GM21825 (cell line): ENCODE results near the gene CCDC102A.

Source experiments
- ATAC-seq: cut with Tn5 transposase; IDR thresholded peaks from one replicate; pipeline ENCODE4 v1.9.1; 2021; ENCODE audit warnings: mild to moderate bottlenecking, moderate library complexity; ENCODE audit not compliant: unreplicated experiment

Gene CCDC102A

DNA sequence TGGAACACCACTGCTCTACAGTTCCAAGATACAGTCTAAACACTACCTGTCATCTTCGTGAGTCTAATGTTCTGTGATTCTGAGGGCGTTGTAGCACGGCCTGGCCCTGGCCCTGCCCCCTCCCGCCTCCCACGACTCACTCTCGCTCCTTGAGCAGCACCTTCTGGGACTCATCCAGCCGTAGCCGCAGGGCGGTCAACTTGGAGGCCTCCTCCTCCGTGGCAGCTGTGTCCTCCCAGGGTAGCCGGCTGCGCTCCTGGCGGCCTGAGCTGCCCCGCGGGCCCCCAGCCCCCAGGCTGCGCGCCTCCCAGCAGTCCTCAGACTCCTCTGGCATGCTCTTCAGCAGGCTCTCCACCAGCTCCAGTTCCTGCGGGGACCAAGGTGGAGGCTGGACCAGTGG, 10.6 kb downstream of the CCDC102A start:
- ATAC-seq, result no peak

DNA sequence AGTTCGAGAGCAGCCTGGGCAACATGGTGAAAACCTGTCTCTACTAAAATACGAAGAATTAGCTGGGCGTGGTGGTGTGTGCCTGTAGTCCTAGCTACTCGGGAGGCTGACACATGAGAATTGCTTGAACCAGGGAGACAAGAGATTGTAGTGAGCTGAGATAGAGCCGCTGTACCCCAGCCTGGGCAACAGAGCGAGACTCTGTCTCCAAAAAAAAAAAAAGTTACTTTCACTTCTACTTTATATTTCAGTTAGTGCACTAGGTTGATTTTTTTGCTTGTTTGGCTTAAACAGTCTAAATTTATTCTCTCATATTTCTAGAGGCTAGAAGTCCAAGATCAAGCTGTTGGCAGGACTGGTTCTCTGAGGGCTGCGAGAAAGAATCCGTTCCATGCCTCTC, 13.4 kb downstream of the CCDC102A start:
- ATAC-seq, result no peak

DNA sequence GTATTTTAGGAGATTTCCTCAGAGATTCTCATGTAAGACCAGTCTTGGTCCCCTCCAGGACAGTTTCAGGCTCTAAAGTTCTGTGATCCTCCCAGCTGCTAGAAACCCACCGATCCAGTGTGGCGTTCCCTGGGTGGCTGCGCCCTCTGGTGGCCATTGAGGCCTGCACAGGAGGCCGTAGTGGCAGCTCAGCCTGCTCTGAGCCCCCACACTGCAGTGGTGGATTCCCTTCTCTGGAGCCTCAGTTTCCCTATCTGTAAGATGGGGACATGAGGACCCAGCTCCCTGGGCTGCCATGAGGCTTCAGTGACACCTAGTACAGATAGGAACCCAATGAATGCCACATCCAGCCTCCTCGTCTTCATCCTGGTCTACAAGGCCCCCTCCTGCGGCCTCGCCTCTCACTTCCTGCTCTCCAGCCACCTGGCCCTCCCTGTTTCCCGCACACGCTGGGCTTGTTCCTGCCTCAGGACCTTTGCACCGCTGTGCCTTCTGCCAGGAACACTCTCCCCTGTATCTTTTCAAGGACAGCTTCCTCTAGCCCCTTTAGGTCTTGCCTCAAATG, 16.5 kb downstream of the CCDC102A start:
- ATAC-seq, result peak; percentile 52

DNA sequence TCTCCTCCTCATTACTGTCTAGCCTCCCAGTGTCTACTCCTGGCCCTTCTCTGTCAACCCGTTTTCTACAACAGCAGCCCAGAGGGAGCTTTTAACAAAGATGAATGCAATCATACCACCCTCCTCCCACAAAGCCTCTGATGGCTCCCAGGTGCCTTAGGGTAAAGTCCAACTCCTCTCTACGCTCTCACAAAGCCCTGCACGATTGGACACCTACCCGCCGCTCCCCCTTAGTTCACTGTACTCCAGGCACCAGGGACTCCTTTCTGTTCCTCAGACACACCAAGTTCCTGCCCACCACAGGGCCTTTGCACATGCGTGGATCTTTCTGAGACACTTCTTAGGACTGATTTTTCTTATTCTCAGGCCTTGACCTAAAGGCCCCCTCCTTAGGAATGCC, 17.4 kb downstream of the CCDC102A start:
- ATAC-seq, result no peak

DNA sequence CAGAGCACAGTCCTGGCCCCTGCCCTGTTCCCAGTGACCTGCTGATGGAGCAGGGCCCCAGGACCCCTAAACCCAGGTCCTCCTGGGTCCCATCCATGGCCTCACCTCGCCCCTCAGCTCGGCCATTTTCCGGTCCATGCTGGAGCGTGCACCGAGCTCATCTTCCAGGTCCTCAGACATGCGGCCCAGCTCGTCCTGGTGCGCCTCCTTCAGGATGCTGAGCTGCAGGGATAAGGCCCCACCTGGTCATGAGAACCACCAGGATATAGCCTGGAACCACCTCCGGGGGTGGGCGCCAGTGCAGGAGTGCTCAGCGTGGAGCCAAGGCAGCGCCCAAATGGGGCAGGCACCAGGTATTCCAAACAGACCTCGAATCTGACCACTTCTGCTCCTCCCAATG, 17.9 kb downstream of the CCDC102A start:
- ATAC-seq, result no peak

DNA sequence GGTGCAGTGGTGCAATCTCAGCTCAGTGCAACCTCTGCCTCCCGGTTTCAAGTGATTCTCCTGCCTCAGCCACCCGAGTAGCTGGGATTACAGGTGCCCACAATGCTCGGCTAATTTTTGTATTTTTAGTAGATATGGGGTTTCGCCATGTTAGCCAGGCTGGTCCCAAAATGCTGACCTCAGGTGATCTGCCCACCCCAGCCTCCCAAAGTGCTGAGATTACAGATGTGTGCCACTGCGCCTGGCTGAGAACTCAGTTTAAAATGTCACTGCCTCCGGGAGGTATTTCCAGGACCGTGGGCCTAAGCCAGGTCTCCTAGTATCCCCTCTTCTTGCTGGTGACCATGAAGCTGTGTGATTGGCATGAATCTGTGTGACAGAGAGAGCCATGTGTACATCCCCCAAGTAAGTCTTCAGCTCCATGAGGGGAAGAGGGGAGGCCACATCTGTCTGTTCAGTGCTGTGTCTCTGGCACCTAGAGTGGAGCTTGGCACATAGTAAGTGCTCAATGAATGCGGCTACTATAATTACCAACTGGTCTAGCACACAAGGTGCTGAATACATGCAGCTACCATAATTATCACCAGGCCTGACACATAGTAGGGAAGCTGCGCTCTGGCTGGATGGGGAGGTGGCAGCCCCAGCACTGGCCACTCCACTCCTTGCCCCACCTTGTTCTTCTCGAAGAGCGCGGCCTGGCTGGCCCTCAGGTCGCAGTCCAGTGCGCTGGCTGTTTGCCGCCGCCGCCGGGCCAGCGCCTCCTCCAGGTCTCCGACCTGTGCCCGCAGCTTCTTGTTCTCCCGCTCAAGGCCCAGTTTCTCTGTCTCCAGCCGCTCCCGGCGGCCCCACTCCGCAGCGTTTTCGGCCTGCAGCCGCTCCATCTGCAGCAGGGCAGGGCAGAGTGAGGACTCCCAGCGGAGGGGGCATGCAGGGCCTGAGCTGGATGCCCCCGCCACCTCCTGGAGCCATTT, 18.7 kb downstream of the CCDC102A start:
- no peak for ATAC-seq

DNA sequence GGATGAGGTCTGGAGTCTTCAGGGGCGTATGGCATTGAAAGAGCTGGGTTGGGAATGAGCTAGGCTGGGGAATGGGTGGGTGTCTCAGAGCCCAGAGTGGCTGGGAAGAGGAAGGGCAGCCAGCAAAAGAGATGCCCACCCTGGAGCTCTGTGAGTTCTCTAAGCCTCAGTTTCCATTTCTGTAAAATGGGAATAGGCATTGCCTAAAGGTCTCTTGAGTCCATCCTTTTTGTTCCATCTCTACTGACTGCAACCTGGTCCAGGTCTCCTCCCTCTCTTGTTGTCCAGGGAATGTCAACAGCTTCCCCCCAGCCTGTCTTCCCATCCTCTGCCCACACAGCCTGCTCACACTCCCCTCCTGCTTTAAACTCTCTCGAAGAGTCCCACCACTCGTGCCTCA, 19.6 kb downstream of the CCDC102A start:
- ATAC-seq, result no peak

DNA sequence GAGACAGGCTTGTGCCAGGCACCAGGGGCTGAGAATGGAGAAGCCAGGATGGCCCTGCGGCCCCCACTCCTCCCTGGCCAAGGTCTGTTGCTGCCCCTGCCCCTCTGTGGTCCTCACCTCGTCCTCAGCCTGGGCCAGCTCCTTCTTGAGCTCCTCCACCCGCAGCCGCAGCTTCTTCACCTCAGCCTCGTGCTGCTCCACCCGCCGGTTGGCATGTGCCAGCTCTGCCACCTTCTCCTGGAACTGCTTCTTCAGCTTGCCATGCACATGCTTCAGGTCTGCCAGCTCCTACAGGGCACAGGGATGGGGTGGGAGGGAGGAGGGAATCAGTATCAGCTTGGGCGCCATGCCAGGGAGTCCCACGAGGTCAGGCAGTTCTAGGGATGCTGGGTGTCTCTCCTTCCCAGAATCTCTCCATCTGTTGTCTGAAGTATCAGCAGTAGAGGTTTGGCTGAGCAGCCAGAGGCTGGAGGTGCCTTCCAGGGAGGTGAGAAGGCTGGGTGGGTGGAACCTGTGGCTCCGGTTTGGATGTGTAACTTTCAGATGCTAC, 20.1 kb downstream of the CCDC102A start:
- ATAC-seq, result no peak

DNA sequence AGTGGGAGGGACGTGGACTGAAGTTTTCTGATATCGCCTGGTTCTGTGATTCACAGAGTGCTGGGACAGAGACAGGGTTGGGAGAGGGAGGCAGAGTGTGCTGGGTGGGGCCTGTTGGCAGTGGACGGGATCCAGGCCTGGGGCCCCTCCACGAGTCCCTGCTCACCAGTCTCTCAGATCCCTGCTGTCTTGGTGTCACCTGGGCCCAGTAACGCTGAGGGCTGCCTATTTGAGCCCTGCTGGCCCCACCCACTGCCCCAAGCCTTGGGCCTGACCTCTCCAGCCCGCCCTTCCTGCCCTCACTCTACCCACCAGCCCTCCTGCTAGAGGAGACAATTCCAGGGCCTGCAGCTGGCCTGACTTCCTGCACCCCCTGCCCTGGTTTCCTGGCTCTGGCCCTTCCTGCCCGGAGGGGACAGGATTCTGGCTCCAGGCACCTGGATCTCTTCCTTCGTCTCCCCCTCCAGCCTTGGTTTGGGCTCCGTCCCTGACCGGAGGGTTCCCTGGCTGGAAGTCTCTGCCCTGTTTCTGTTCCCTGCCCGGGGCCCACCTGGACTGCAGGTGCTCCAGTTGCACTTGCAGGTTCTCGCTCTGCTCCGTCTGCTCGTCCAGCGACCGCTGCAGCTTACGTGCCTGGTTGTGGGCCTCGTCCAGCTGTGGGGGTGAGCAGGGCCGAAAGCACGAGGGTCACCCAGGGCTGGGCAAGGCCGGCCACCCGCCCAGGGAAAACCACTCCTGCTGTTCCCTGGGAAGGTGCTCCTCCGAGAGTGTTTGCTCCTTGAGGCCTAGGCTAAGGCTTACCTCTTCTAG, 21.4 kb downstream of the CCDC102A start:
- ATAC-seq, result no peak

DNA sequence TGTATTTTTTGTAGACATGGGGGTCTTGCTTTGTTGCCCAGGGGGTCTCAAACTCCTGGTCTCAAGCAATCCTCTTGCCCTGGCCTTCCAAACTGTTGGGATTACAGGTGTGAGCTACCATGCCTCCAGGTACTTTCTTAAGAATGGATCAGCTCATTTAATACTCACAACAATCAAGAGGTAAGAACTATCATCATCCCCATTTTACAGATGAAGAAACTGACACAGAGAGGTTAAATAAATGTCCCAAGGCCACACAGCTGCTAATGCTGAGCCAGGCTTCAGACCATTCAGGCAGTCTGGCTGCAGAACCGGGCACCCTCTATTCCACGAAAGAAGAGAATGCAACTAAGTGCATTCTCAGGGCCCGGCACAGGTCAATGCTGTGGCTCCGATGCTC, 22.0 kb downstream of the CCDC102A start:
- no peak for ATAC-seq

DNA sequence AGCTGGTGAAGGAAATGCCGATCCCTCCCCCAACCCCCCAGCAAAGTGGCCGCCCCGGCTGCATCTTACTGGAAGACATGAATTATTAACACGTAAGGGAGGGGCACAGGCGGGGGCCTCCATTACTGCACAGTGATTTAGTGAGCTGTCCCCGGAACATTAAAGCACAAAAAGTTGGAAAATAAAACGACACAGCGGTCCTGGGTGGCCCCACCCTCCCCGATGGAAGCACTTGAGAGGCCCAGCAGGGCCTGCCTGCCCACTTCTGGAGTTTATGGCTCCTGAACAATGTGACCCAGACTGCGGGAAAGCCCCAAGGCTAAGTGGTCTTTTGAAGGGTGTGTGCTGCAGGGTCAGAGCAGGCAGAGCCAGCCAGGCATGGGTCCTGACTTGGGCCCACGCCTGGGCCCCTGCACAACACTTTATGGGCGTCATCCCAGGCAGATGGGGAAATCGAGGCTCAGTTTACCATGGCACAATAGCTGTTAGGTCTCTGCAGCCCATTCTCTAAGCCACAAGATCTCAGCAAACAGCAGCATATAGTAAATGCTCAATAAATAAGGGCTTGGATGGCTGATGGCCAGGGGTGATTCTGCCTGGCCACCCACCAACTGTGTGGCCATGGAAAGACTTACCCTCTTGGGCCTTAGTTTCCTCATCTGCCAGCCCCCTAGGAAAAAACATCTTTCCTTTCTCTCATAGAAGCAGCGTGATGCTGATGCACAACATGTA, 22.8 kb downstream of the CCDC102A start:
- ATAC-seq, result no peak

DNA sequence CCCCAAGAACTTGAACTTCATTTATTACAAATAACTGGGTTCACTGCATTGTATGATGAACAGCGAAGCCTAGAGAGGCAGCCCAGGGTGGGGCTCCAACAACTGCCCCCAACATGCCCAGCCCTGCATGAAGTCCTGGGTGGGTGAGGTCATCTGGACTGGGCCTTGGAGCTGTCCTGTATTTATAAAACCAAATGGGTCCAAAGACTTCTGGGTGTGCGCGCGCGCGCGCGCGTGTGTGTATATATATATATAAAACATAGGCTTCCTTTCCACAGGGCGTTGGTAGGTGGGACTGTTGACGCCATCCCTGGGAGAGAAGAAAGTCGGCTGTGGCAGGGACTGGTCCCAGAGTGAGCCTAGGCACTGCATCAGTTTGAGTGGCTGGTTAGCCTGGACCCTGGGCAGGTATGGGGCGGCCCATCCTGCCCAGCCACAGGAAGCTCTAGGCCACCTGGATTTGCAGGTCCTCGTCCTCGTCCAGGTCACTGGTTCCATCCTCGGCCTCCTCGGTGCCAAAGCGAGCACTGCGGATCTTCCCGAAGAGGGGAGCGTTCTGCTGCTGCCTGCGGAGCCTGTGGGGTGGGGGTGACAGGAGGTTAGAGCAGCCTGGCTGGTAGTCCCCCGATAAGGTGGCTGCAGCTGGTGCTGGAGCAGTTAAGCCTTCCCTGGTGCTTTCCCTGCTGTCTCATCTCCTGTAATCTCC, 23.9 kb downstream of the CCDC102A start:
- ATAC-seq, result no peak

DNA sequence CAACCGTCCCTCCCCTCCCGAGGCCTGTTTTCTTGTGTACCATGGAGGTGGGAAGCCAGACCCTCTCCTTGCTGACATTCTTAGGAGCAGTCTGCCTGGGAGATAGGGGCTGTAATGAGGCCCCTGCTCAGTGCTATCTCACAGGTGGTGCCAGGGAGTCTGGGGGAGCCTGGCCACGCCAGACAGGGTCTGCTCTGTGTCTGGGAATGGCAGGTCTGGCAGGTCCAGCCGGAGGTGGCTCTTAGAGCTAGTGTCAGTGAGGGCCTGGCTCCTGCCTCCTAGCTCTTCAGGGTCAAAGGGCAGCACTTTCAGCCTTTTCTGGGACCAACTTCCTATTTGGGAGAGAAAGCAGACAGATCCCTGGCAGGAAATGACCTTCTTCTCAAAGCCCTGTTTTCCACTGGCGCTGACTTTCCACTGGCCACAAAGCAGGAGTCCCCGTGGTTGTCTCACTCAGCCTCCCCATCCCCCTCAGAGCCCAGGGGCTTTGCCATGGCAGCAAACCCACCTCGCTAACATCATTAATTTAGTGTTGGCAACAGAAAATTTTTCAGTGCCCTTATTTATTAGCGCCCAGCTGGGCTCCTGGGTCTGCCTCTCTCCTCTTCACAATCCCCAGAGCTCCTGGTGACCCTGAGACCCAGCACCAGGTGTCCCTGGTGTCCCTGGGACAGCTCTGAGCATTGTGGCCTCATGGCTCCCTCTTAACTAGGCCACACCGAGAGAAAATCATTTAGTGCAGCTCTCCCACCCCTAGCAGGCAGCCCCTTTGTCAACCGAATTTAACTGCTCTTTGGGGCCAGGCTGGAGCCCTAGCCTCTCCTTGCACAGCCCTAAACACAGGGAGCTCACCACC, 26.1 kb downstream of the CCDC102A start:
- ATAC-seq, result no peak

DNA sequence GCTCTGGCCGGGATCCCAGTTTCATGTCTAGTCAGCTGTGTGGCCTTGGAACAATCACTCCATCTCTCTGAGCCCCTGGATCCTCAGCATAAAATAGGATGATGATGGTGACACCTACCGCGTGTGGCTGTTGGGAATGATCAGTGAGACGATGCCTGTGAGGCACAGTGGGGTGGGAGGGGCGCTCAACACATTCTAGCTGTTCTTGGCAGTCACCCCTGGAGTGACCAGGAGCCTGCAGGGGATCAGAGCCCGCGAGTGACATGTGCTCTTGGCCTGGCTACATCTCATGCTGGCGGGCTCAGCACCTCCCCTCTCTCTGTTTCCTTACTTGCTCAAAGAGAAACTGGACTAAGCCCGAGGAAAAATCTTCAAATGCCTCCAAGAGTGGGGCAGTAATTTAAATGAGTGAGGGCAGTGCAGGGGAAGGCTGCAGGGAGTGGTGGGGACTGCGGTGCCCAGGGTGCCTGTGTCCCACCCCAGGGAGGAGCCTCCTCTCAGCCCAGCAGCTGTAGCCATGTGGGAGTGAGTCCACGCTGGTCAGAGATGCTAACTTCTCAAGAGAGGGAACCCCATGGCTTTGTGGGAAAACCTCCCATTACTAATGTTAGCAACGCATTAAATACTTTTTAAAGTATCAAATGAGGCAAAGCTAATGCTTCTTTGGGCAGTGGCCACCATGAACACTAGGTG, 27.0 kb downstream of the CCDC102A start:
- no peak for ATAC-seq

DNA sequence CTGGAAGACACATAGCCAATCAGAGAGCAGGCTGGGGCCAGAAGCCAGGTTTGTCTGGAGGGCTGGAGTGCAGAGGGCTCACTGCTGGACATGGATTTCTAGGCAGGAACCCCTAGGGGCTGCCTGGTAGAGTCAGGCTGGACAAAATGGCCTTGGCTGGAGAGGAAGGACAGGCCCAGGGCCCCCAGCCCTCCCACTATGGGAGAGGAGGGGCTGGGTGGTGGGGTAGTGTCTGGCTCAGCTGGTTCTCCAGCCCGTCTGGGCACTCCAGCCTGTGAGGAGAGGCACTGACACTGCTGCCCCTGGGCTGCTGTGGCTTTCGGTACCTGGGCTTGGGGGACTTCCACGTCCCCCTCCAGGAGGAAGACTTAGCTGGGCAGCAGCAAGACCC, 28.3 kb downstream of the CCDC102A start:
- no peak for ATAC-seq

DNA sequence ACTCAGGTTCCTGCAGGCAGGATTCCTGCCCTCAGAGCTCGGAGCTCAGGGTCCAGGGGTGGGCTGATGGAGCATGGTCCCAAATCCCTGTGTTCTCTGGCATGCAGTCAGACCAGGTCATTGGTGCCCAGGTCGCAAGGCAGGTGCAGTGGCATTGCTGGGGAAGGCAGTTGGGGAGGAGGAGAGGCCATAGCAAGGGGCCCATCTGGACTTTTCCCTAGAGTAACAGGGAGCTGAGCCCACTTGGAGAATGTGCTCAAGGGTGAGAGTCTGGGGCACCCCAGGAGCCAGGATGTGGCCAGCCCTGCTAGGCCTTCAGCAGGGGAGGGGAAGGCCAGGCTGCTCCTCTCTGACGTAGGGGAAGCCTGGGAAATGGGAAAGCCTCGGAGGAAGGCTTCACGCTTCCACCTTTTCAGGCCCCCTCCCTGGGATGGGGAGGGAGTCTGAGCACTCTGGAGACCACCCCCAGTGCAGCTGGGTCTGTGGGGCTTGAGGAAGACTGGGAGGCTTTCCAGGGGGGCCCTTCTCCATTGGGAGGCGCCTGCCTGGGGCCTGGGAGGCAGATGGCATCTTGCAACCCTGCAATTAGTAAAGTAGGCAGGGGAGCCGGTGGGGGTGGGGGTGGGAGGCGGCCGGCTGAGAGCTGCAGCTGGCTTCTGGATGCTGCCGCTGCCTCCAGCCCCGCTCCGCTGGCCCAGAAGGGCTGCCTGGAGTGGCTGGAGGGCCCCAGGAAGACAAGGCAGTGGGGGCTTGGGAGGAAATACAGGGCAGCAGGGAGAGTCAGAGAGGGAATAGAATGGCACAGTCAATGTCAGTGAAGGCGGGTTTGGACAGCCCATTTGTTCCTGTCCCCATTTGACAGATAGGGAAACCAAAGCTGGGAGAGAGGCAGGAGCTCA, 29.0 kb downstream of the CCDC102A start:
- ATAC-seq, result no peak

DNA sequence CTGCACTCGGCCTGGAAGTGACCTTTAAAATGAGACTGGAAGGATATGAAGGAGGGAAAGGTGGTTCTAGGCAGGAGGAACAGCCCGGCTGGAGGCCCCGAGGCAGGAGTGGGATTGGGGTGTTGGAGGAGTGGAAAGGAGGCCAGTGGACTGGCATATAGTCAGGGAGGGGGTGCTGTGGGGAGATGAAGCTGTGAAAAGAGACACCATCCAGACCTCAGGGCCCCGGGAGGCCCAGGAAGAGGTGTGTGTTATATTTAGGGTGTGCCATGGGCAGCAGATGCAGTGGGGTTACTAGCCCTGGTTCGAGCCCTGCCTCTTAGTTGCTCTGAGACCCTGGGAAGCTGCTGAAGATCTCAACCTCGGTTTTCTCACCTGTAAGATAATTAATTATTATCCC, 31.2 kb downstream of the CCDC102A start:
- ATAC-seq, result no peak

DNA sequence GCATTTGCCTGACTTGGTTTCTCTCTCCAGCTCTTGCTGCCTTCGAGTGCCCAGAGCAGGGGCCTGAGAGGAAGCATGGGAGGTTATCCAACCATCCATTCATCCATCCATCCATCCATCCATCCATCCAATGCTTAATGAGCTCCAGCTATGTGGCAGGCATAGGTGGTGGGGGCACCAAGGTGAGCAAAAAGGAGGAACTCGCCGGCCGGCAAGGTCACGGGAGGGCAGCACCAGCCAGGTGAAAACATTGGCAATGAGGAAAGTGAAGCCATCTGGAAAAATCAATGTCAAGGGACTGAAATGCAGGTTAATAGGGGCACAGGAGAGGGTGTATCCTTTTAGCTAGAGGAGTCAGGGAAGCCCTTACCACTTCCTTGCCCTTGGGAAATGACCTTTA, 31.9 kb downstream of the CCDC102A start:
- no peak for ATAC-seq
